ENCODE data around the gene AKAP12.

Gene AKAP12

GRCh38 chr6:151388997-151389617 lies 149.3 kb downstream of the AKAP12 start:
- TF ChIP-seq GATA1 (IDR thresholded peaks at IDR 0.05; ENCODE audit: low read depth, low read length) (no peak), POLR2A (IDR thresholded peaks at IDR 0.05; ENCODE audit: low read length) (no peak)
- peak; percentile 60 to 67 for DNase-seq

DNA sequence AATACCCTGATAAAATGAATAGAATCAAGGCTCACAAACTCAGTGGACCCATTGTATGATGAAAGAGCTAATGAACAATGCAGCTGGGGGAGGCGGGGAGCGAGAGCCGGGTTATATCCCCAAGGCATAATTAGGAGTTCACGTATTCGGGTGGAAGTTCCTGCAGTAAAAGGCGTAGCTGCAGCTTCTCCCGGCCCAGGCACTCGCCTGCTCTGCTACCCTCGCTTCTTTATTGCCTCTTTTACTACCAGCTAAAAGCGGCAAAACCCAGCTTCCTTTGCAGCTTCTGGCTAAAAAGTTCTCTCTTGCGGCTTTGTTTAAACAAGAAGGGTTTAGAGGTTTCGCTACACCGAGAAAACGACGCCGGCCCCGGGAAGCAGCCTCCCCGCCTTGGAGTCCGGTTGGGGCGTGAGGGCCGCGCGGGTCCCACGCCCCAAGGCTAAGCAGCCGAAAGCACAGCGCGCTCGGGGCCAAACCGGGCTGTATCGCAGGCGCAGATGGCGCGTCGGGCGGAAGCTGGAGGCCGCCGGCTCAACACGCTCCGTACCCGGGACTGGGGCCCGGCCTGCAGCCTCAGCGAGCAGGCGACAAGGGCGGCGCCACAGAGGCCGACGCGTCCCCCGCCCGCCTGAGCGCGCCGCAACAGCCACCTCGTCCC lies 150.0 kb downstream of the AKAP12 start:
- TF ChIP-seq POLR2A (IDR thresholded peaks at IDR 0.05; ENCODE audit: low read length) (peak; percentile 88), GATA1 (IDR thresholded peaks at IDR 0.05; ENCODE audit: low read depth, low read length) (no peak)
- no peak for DNase-seq

DNA sequence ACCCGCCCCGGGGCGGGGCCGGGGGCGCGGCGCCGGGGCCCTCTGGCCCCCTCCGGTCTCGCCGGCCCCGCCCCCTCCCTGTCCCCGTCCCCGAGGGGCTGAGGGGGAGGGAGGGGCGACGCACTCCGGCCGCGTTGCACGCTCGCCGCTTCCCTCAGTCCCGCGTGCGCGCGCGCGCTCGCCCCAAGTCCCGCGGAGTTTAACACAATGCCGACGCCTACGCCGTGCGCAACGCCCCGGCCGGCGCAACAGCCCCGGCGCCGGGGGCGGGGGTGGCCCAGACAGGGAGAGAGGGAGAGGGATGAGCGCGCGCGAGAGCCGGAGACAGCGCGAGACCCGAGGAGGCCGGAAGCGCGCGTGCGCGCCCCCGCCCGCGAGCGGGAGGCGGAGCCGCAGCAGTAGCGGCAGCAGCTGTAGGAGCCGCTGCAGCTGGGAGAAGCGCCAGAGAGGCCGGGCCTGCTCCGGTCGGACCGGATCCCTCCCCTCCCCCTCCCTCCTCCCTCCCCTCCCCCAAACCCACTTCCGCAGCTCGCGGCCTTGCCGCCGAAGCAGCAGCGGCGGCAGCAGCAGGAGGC lies 150.6 kb downstream of the AKAP12 start:
- peak; percentile 54 for TF ChIP-seq POLR2A (IDR thresholded peaks at IDR 0.05; ENCODE audit: low read length)
- no peak for TF ChIP-seq GATA1 (IDR thresholded peaks at IDR 0.05; ENCODE audit: low read depth, low read length)
- peak; percentile 98 to 99 for DNase-seq

DNA sequence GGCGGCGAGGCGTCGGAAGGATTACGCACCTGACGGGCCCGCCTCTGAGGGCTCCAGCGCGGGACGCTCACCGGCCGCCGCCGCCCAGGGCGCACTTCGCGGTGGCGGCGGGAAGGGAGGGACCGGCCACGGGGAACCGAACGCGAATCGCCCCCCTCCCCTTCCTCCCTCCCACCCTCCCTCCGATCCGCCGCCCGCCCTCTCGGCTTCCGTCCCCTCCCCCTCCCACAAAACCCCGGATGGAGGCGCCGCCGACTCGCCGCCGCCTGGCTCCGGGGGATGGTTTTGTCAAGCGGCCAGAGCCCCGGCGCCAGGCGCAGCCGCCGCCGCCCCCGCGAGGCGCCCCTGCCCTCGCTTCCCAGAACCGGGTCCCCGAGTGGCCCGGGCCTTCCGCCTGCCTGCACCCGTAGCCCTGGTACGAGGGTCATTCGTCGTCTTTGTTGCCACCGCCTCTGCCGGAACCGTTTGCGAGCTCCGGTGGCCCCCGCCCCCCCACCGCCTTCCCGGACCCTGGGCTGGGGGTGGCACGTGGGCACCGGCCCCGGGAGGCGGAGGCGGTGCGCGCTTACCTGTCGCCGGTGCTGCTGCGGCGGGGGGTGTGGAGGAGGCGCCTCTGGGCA lies 151.2 kb downstream of the AKAP12 start:
- peak; percentile 89 to 92 for DNase-seq
- no peak for TF ChIP-seq GATA1 (IDR thresholded peaks at IDR 0.05; ENCODE audit: low read depth, low read length)
- no peak for TF ChIP-seq POLR2A (IDR thresholded peaks at IDR 0.05; ENCODE audit: low read length)

GRCh38 chr6:151391471-151392413 lies 152.0 kb downstream of the AKAP12 start, which contains the start of gene ZBTB2:
ZBTB2 (minus strand) TSS chr6:151391559; CDS start chr6:151373637, 17,922 bp downstream.
- DNase-seq: peak; percentile 84
- TF ChIP-seq GATA1 (IDR thresholded peaks at IDR 0.05; ENCODE audit: low read depth, low read length): no peak
- peak; percentile 4 for TF ChIP-seq POLR2A (IDR thresholded peaks at IDR 0.05; ENCODE audit: low read length)

GRCh38 chr6:151392427-151392826 lies 152.7 kb downstream of the AKAP12 start:
- TF ChIP-seq GATA1 (IDR thresholded peaks at IDR 0.05; ENCODE audit: low read depth, low read length) (no peak), POLR2A (IDR thresholded peaks at IDR 0.05; ENCODE audit: low read length) (peak; percentile 17)
- peak in 1 of 2 experiments; percentile 38 for DNase-seq

DNA sequence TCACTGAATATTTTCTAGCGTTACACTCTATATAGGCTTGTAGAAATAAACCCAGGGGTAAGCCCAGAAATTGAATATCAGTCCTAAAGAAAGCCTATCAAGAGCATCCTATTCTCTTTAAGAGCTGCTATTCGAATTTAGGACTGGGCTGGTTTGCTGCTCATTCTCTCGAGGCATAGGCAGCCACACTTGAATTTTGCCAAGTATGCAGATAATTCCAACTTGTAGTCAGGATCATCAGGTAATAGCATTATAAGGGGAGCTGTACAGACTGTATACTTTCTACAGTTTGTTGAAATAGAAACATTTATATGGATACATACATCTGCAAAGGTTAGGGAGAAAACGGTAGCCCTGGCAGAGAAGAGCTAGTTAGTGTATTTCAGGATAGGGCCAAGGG lies 153.6 kb downstream of the AKAP12 start:
- DNase-seq: no peak
- TF ChIP-seq POLR2A (IDR thresholded peaks at IDR 0.05; ENCODE audit: low read length) (no peak), GATA1 (IDR thresholded peaks at IDR 0.05; ENCODE audit: low read depth, low read length) (no peak)

GRCh38 chr6:151399679-151400078 lies 159.9 kb downstream of the AKAP12 start:
- DNase-seq: no peak

DNA sequence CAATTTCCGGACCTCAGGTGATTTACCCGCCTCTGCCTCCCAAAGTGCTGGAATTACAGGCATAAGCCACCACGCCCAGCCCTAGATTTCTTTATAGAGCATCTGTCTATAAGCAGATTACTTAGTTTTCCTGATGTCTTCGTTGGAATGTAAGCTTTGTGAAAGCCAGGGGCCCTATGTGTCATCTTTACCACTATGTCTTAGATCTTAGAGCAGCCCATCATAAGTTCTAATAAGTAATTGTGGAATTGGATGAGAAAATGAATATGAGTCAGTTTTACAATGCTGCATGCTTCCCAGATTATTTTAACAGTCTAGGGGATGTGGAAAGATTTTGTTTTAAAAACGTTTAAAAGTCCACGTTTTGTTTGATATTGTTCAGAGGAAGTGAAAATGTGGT lies 160.7 kb downstream of the AKAP12 start:
- no peak for TF ChIP-seq GATA1 (IDR thresholded peaks at IDR 0.05; ENCODE audit: low read depth, low read length)
- TF ChIP-seq POLR2A (IDR thresholded peaks at IDR 0.05; ENCODE audit: low read length): no peak
- no peak for DNase-seq

More at GRCh38 chr6:151399679-151400078, 159.9 kb downstream of the AKAP12 start:
- TF ChIP-seq GATA1 (IDR thresholded peaks at IDR 0.05; ENCODE audit: low read depth, low read length) (no peak), POLR2A (IDR thresholded peaks at IDR 0.05; ENCODE audit: low read length) (no peak)

DNA sequence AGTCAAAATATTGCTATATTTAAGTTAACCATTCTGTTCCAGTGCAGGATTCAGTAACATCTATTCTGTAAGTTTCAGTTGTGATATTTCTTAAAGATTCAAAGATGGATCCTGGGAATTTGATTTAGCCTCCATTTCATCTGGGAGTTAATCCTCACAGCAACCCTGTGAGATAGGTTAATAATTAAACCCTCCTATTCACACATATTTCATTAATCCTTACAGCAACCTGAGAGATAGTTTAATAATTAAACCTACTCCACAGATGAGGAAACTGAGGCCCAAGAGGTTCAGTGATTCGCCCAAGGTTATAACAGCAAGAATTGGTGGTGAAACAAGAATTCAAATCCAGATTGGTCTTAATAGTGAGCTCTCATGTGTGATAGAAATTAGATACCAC lies 162.5 kb downstream of the AKAP12 start:
- TF ChIP-seq POLR2A (IDR thresholded peaks at IDR 0.05; ENCODE audit: low read length): no peak
- TF ChIP-seq GATA1 (IDR thresholded peaks at IDR 0.05; ENCODE audit: low read depth, low read length): no peak
- DNase-seq: no peak

DNA sequence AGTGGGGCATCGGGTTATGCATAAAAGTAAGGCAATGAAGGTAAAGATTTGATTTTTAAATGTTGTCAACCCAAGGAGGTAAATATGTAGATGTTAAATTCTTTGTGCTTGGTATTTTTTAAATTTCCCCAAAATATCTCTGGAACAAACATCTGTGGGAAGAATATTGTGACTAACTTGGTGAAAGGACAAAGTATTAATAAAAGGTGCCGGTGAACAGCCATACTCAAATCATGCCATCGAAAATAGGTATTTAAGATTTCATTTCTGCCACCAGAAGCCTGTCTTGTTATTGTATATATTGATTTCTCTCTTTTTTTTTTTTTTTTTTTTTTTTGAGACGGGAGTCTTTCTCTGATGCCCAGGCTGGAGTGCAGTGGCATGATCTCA lies 164.1 kb downstream of the AKAP12 start:
- TF ChIP-seq GATA1 (IDR thresholded peaks at IDR 0.05; ENCODE audit: low read depth, low read length) (no peak), POLR2A (IDR thresholded peaks at IDR 0.05; ENCODE audit: low read length) (no peak)
- DNase-seq: no peak

Measured in erythroblast (primary cell).